Large intestine (tissue), 3 donors: Measurements from ENCODE around the gene EMCN. TPM values are rescaled to one million over a fixed set of nuclear protein-coding genes. Genes with fewer than 3 reads are reported as not detected.
"Not testable (repeated sequence)": the region's sequence is repeated elsewhere in the genome, so short reads cannot be mapped to it uniquely, and the experiment has no call there.

ENCODE experiments used
- DNase-seq, 2 donors: peaks; one replicate each; pipeline versions ENCODE4 v3.0.0 to v3.0.0-alpha.2; 2013
- H3K27ac ChIP-seq: one replicate; pipeline ENCODE4 v1.5.1; 2013; ENCODE audit warnings: low read length
- H3K27me3 ChIP-seq: 2 replicates; pipeline ENCODE4 v1.6.1; 2013; ENCODE audit warnings: low read length; ENCODE audit not compliant: control insufficient read depth, insufficient read depth
- H3K36me3 ChIP-seq: 2 replicates; pipeline ENCODE4 v1.6.1; 2013; ENCODE audit warnings: low read length; ENCODE audit not compliant: control insufficient read depth, insufficient read depth
- H3K4me1 ChIP-seq: one replicate; pipeline ENCODE4 v1.6.1; 2013; ENCODE audit warnings: low read length; ENCODE audit not compliant: control insufficient read depth, insufficient read depth
- H3K4me3 ChIP-seq: one replicate; pipeline ENCODE4 v1.5.1; 2013; ENCODE audit warnings: low read length
- H3K9me3 ChIP-seq: one replicate; pipeline ENCODE4 v1.6.1; 2013; ENCODE audit warnings: mild to moderate bottlenecking, low read depth, low read length, moderate library complexity; ENCODE audit not compliant: control insufficient read depth
- WGBS: methylation state at CpG from one replicate; pipeline ENCODE4 v1.1.5; 2013; ENCODE audit warnings: low lambda C conversion rate; ENCODE audit not compliant: insufficient coverage; 5-methylcytosine and 5-hydroxymethylcytosine counted together
- polyA plus RNA-seq: library from polyadenylated mRNA; unstranded; fragments of 120-200 nt; gene quantifications from one replicate; pipeline ENCODE4 v1.2.1, GENCODE V29; 2013

EMCN gene
- polyA plus RNA-seq, 1 donor = 8.7 TPM

DNA sequence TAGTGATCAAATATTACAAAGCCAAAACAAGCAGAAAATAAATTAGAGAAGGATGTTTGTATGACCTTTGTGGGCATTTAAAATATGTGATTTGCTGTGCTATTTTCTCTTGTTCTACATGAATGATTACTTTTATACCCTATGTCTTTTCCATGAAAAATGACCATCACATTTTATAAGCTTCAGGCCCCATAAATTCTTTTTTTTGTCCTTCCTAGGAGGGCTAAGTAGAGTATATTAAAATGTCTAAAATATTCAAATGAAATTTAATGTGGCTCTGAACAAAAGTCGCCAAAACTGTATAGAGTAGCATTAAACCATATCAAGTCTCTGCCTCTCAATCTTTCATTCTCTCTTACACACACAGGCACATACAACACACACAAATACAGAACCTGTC, 15.9 kb upstream of the EMCN start:
- Histone ChIP-seq H3K27ac (no peak overlapping the region), H3K4me3 (no peak overlapping the region), H3K27me3 (no peaks in the 10 kb centered on the region), H3K36me3 (no peaks in the 10 kb centered on the region), H3K9me3 (no peaks in the 10 kb centered on the region), H3K4me1 (no peaks in the 10 kb centered on the region)
- DNase-seq = no peak
- WGBS = no CpG with 5 or more reads among the region's 1 CpG

GRCh38 chr4:100530161-100530560, 12.3 kb upstream of the EMCN start:
- H3K4me3 ChIP-seq, H3K27me3 ChIP-seq, H3K36me3 ChIP-seq, DNase-seq, H3K4me1 ChIP-seq, H3K27ac ChIP-seq, H3K9me3 ChIP-seq: not testable (repeated sequence)
- WGBS = 89% methylated on average over 2 of the region's 4 CpGs

- Histone ChIP-seq H3K9me3 (no peaks in the 10 kb centered on the region), H3K27ac (no peak overlapping the region), H3K4me3 (no peak overlapping the region), H3K4me1 (no peaks in the 10 kb centered on the region), H3K27me3 (no peaks in the 10 kb centered on the region), H3K36me3 (no peaks in the 10 kb centered on the region)
- DNase-seq = no peak
- WGBS = no CpG with 5 or more reads among the region's 1 CpG
Observed at GRCh38 chr4:100525686-100526085, 7.9 kb upstream of the EMCN start.

DNA sequence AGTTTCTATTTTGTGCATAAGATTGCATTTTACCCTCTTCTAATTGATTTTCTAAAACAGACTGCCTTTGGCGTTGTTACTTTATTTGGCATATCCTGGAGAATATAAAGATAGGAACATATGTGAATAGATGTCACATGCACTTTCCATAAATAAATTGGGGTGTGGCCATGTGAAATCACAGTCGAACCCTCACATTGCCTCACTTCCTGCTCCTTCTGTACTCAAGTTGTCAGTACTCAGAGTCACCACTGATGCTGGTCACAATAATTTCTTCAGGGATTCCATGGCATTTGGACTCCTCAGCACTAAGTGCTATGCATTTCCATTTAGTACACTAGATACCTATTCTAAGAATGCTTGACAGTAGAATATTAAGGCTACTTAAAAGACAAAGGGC, 1.4 kb upstream of the EMCN start:
- Histone ChIP-seq H3K36me3 (no peaks in the 10 kb centered on the region), H3K27ac (no peak overlapping the region), H3K9me3 (no peaks in the 10 kb centered on the region), H3K4me3 (no peak overlapping the region), H3K27me3 (no peaks in the 10 kb centered on the region), H3K4me1 (no peaks in the 10 kb centered on the region)
- no CpG with 5 or more reads among the region's 2 CpGs for WGBS
- no peak for DNase-seq

DNA sequence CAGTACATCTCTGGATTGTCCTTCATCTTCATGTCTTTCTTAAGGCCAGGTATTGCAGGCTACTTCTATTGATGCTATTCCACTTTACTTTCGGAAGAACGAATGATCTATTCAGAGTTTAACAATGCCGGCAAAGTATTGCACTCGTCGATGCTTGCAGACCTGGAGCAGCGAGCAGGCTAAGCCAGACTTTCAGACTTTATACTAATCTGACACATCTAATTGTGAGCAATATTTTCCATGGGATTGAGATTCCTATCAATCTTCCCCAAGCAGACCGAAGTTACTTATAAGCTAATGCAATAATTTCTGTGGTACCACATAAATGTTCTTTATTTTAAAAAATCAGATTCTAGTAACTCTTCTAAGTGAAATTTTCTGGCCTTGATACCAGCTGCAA, 1.6 kb downstream of the EMCN start:
- no peaks in the 10 kb centered on the region for H3K9me3 ChIP-seq
- H3K27me3 ChIP-seq = no peaks in the 10 kb centered on the region
- WGBS = 100% methylated on average over 2 of the region's 7 CpGs
- DNase-seq = no peak
- no peaks in the 10 kb centered on the region for H3K4me1 ChIP-seq
- H3K36me3 ChIP-seq = no peaks in the 10 kb centered on the region
- no peak overlapping the region for H3K4me3 ChIP-seq
- H3K27ac ChIP-seq = no peak overlapping the region

DNA sequence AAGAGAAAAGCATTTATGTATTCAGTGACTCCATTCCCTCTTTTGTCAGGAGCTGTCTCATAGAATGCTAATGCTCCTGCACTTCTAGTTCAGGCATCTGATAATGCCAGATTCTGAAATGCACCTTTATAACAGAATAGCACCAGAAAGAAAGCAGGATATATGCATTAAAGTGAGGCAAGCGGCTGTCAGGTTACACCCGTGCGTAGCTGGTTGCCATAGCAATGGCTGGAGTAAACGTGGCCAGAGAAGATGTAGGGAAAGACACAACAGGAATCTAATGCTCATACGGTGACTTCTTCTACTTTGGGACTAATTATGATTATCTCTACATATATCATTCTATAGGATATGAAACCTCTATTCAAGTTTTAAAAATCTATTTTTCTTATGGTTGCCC, 5.9 kb downstream of the EMCN start:
- H3K27me3 ChIP-seq = no peaks in the 10 kb centered on the region
- no peaks in the 10 kb centered on the region for H3K9me3 ChIP-seq
- no peak overlapping the region for H3K27ac ChIP-seq
- WGBS = no CpG with 5 or more reads among the region's 5 CpGs
- no peaks in the 10 kb centered on the region for H3K36me3 ChIP-seq
- H3K4me3 ChIP-seq = no peak overlapping the region
- H3K4me1 ChIP-seq = no peaks in the 10 kb centered on the region
- DNase-seq = no peak

DNA sequence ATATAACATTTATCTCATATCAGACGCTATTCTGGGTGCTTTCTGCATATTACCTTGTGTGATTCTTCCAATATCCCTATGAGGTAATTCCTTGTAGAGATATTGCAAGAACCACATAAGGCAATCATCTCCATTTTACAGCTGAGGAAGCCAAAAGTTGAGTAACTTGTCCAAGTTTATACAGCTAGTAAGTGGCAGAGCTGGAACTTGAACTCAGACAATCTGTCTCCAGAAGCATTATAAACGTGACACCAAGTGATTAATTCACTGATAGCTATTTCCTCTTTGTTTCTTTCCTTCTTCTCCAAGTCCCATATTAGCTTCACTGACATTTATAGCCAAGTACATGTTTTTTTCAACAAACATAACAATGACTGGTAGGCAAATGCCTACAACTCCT, 7.3 kb downstream of the EMCN start:
- WGBS = 10% methylated on average over 1 of the region's 2 CpGs
- H3K27ac ChIP-seq = no peak overlapping the region

DNA sequence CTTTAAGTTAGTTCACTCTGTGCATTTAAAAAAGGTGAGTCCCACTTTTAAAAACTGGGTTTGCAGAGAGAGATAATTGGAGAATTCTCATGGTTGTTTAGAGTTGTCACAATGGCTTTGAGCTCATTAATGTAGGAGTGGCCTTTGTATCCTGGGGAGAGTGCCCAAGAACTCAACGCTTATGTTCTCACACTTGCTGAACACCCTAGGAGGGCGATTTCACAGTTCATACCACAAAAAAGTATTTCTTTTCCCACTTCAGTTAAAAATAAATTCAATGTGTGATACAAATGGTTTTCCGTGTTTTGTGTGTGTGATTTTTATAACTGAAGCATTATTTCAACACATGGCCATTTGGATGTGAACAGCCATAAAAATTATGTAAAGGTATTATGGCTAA, 8.4 kb downstream of the EMCN start:
- Histone ChIP-seq H3K27me3 (no peaks in the 10 kb centered on the region), H3K36me3 (no peaks in the 10 kb centered on the region), H3K27ac (no peak overlapping the region), H3K4me3 (no peak overlapping the region), H3K9me3 (no peaks in the 10 kb centered on the region), H3K4me1 (no peaks in the 10 kb centered on the region)
- WGBS = 78% methylated on average over 3 of the region's 3 CpGs
- DNase-seq = no peak

More for the DNA sequence above, 7.3 kb downstream of the EMCN start:
- Histone ChIP-seq H3K4me3 (no peak overlapping the region), H3K27me3 (no peaks in the 10 kb centered on the region), H3K4me1 (no peaks in the 10 kb centered on the region), H3K9me3 (no peaks in the 10 kb centered on the region), H3K36me3 (no peaks in the 10 kb centered on the region)
- no peak for DNase-seq

- H3K36me3 ChIP-seq = no peaks in the 10 kb centered on the region
- no peak overlapping the region for H3K27ac ChIP-seq
- no peaks in the 10 kb centered on the region for H3K4me1 ChIP-seq
- H3K9me3 ChIP-seq = no peaks in the 10 kb centered on the region
- H3K27me3 ChIP-seq = no peaks in the 10 kb centered on the region
- H3K4me3 ChIP-seq = no peak overlapping the region
- no peak for DNase-seq
- 0% methylated on average over 1 of the region's 3 CpGs for WGBS
Observed at GRCh38 chr4:100508691-100509090, 9.1 kb downstream of the EMCN start.

DNA sequence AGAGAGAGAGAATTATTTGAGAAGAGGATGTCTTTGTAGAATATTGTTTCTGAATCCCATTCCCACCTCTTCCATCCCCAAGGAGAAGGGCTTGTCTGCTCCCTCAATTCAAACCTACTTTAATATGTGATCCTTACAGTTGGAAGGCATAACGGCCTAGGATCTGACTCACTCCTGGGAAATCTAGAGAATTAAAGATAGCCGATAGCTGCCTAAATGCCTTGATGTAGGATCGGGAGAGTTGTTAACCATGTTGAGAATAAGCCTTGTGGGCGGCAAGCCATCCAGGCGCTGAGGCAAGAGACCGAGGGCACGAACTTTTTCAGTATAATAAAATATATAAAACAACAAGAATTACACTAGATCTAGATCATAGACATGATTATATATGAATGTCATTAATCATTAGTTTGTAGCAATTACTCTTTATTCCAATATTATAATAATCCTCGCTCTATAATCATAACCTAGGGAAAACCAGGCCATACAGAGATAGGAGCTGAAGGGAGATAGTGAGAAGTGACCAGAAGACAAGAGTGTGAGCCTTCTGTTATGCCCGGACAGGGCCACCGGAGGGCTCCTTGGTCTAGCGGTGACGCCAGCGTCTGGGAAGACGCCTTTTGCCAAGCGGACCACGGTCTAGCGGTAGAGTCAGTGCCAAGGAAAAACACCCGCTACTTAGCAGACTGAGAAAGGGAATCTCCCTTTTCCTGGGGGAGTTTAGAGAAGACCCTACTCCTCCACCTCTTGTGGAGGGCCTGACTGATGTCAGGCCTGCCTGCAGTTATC, 13.5 kb downstream of the EMCN start:
- H3K4me3 ChIP-seq = no peak overlapping the region
- H3K27ac ChIP-seq = no peak overlapping the region
- DNase-seq = no peak
- H3K9me3 ChIP-seq = no peaks in the 10 kb centered on the region
- H3K27me3 ChIP-seq = no peaks in the 10 kb centered on the region
- H3K4me1 ChIP-seq = no peaks in the 10 kb centered on the region
- WGBS = no CpG with 5 or more reads among the region's 18 CpGs
- no peaks in the 10 kb centered on the region for H3K36me3 ChIP-seq

- H3K4me3 ChIP-seq = no peak overlapping the region
- H3K9me3 ChIP-seq = no peaks in the 10 kb centered on the region
- H3K27me3 ChIP-seq = no peaks in the 10 kb centered on the region
- no peak for DNase-seq
- H3K36me3 ChIP-seq = no peaks in the 10 kb centered on the region
- no peak overlapping the region for H3K27ac ChIP-seq
- no peaks in the 10 kb centered on the region for H3K4me1 ChIP-seq
Observed at GRCh38 chr4:100497791-100498190, 20.0 kb downstream of the EMCN start.
